ENCODE data around the gene GMPPB.

The GMPPB gene

DNA sequence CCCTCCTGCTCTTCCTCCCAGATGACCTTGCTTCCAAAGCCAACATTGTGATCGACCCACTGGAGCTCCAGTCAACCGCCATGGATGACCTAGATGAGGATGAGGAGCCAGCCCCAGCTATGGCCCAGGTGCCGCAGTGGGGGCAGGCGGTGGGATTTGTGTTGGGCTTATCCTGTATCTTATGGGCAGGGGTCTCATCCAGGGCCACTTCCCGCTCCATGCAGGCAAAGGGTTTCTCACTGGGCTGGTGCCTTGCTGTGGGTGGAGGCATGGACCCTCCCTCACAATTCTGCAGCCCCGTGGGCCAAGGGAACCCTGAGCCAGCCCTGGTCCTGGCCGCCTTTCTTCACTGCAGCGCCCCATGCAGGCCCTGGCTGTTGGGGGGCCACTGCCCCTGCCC, 19.1 kb downstream of the GMPPB start:
- Histone ChIP-seq H3K9ac (ENCODE audit: insufficient read length, low read depth) (no peak overlapping the region), H3K4me3 (ENCODE audit: insufficient read length, low read depth) (no peak overlapping the region), H3K9me3 (ENCODE audit: insufficient read depth, low read length) (no peaks in the 10 kb centered on the region), H3K36me3 (ENCODE audit: insufficient read depth, insufficient read length, low read length) (peaks cover 75% of the 10 kb centered on the region), H3K27me3 (ENCODE audit: insufficient read depth, insufficient read length) (no peaks in the 10 kb centered on the region), H3K4me1 (ENCODE audit: insufficient read depth, insufficient read length) (peaks cover 22% of the 10 kb centered on the region)
- DNase-seq (ENCODE audit: low read depth, low spot score), result no peak
- TF ChIP-seq ZNF274 (IDR thresholded peaks at IDR 0.05; ENCODE audit: low read depth, low read length) (no peak), SUZ12 (IDR thresholded peaks at IDR 0.05; ENCODE audit: extremely low read depth, insufficient read depth, insufficient read length) (no peak), YY1 (IDR thresholded peaks at IDR 0.05; ENCODE audit: insufficient read depth, insufficient read length) (no peak)

DNA sequence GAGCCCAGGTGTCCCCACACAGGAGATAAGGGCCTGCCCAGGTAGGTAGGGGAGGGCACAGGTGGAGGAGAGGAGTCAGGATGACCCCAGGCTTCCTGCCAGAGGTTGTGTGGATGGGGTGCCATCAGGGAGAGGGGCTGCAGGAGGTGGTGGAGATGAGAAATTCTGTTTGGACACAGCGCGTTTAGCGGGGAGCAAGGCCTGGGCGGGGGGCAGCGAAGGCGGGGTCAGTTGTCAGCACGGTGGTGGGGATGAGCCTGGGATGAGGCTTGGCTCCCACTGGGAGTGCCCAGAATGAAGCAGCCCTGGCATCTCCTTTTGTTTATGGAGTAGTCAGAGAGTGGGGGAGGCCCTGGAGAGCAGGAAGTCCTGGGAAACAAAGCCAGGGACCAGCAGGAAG, 19.8 kb downstream of the GMPPB start:
- Histone ChIP-seq H3K36me3 (ENCODE audit: insufficient read depth, insufficient read length, low read length) (peaks cover 75% of the 10 kb centered on the region), H3K9ac (ENCODE audit: insufficient read length, low read depth) (peak overlapping the region; percentile 46), H3K9me3 (ENCODE audit: insufficient read depth, low read length) (no peaks in the 10 kb centered on the region), H3K4me3 (ENCODE audit: insufficient read length, low read depth) (no peak overlapping the region), H3K27me3 (ENCODE audit: insufficient read depth, insufficient read length) (no peaks in the 10 kb centered on the region), H3K4me1 (ENCODE audit: insufficient read depth, insufficient read length) (peaks cover 25% of the 10 kb centered on the region)
- no peak for DNase-seq (ENCODE audit: low read depth, low spot score)
- TF ChIP-seq YY1 (IDR thresholded peaks at IDR 0.05; ENCODE audit: insufficient read depth, insufficient read length) (no peak), SUZ12 (IDR thresholded peaks at IDR 0.05; ENCODE audit: extremely low read depth, insufficient read depth, insufficient read length) (no peak), ZNF274 (IDR thresholded peaks at IDR 0.05; ENCODE audit: low read depth, low read length) (no peak)

DNA sequence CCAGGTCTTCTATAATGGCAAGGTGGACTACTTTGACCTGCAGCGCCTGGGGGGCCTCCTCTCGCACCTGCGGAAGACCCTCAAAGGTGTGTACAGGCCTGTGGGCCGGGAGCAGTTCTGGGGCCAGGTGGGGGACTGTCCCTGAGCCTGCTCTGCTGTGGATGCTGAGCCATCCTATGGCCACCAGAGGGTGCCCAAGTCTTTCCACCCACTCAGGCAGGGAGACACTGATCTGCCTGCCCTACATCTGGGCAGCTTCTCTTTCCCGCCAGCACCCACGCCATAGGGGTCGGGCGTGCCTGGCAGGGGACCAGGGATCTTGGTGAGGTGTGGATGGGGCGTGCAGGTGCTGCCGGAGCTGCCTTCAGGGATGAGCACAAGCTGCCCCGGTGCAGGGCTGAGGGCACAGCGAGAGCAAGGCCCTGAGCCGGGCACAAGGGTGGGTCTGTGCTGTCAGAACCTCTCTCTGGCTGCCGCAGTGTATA, 20.3 kb downstream of the GMPPB start:
- no peak for DNase-seq (ENCODE audit: low read depth, low spot score)
- peak overlapping the region; percentile 46 for H3K9ac ChIP-seq (ENCODE audit: insufficient read length, low read depth)
- no peaks in the 10 kb centered on the region for H3K27me3 ChIP-seq (ENCODE audit: insufficient read depth, insufficient read length)
- no peak overlapping the region for H3K4me3 ChIP-seq (ENCODE audit: insufficient read length, low read depth)
- peaks cover 80% of the 10 kb centered on the region for H3K36me3 ChIP-seq (ENCODE audit: insufficient read depth, insufficient read length, low read length)
- H3K9me3 ChIP-seq (ENCODE audit: insufficient read depth, low read length), result no peaks in the 10 kb centered on the region
- TF ChIP-seq YY1 (IDR thresholded peaks at IDR 0.05; ENCODE audit: insufficient read depth, insufficient read length) (no peak), ZNF274 (IDR thresholded peaks at IDR 0.05; ENCODE audit: low read depth, low read length) (no peak), SUZ12 (IDR thresholded peaks at IDR 0.05; ENCODE audit: extremely low read depth, insufficient read depth, insufficient read length) (no peak)
- peaks cover 29% of the 10 kb centered on the region for H3K4me1 ChIP-seq (ENCODE audit: insufficient read depth, insufficient read length)

DNA sequence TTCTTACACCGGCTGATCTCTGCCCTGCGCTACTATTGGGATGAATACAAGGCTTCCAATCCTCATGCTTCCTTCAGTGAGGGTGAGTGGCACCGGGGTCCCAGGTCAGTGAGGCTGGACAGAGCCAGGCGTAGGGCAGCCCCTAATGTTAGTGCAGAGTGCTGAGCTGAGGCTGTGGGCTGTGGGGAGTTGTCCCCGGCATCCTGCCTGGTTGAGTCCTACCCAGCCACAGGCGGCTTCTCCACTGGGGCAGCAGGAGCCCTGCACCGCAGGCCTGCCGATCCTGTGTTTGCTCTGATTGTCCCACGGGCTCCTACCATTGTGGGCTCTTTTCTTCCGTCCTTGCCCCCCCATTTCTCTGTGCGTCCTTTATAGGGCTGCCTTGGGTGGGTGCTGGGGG, 21.1 kb downstream of the GMPPB start:
- no peak for TF ChIP-seq YY1 (IDR thresholded peaks at IDR 0.05; ENCODE audit: insufficient read depth, insufficient read length)
- no peak for TF ChIP-seq SUZ12 (IDR thresholded peaks at IDR 0.05; ENCODE audit: extremely low read depth, insufficient read depth, insufficient read length)
- TF ChIP-seq ZNF274 (IDR thresholded peaks at IDR 0.05; ENCODE audit: low read depth, low read length), result no peak
- Histone ChIP-seq H3K4me1 (ENCODE audit: insufficient read depth, insufficient read length) (peaks cover 29% of the 10 kb centered on the region), H3K36me3 (ENCODE audit: insufficient read depth, insufficient read length, low read length) (peaks cover 84% of the 10 kb centered on the region), H3K27me3 (ENCODE audit: insufficient read depth, insufficient read length) (no peaks in the 10 kb centered on the region), H3K9me3 (ENCODE audit: insufficient read depth, low read length) (no peaks in the 10 kb centered on the region), H3K9ac (ENCODE audit: insufficient read length, low read depth) (no peak overlapping the region), H3K4me3 (ENCODE audit: insufficient read length, low read depth) (no peak overlapping the region)
- DNase-seq (ENCODE audit: low read depth, low spot score), result no peak

DNA sequence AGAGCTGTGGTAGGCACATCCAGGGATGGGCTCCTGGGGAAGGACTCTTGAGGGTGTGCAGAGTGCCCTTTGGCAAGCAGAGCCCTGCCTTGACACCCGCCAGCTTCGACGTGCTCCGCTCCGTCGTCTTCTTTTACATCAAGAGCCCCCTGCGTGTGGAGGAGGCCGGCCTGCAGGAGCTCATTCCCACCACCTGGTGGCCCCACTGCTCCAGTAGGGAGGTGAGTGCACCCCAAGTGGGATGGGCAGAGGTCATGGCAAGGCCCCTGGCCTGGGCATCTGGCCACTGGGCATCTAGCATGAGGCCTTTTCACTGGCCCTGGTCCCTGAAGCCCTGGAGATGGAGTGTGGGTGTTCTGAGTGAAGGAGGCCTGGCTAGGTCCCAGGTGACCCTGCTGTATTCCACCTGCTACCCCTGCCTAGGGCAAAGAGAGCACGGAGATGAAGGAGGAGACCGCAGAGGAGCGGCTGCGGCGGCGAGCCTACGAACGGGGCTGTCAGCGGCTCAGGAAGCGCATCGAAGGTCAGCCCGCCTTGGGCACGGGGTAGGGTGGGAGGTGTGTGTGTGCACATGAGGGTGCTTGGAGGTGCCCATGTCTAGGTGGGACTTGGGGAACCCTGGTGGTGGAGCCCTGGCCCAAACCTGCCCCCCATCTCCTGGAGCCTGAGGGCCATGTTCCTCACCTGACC, 22.2 kb downstream of the GMPPB start:
- TF ChIP-seq YY1 (IDR thresholded peaks at IDR 0.05; ENCODE audit: insufficient read depth, insufficient read length) (no peak), ZNF274 (IDR thresholded peaks at IDR 0.05; ENCODE audit: low read depth, low read length) (no peak), SUZ12 (IDR thresholded peaks at IDR 0.05; ENCODE audit: extremely low read depth, insufficient read depth, insufficient read length) (no peak)
- Histone ChIP-seq H3K9ac (ENCODE audit: insufficient read length, low read depth) (peak overlapping the region; percentile 39), H3K9me3 (ENCODE audit: insufficient read depth, low read length) (no peaks in the 10 kb centered on the region), H3K4me1 (ENCODE audit: insufficient read depth, insufficient read length) (peaks cover 27% of the 10 kb centered on the region), H3K36me3 (ENCODE audit: insufficient read depth, insufficient read length, low read length) (peaks cover 85% of the 10 kb centered on the region), H3K4me3 (ENCODE audit: insufficient read length, low read depth) (no peak overlapping the region), H3K27me3 (ENCODE audit: insufficient read depth, insufficient read length) (no peaks in the 10 kb centered on the region)
- no peak for DNase-seq (ENCODE audit: low read depth, low spot score)

DNA sequence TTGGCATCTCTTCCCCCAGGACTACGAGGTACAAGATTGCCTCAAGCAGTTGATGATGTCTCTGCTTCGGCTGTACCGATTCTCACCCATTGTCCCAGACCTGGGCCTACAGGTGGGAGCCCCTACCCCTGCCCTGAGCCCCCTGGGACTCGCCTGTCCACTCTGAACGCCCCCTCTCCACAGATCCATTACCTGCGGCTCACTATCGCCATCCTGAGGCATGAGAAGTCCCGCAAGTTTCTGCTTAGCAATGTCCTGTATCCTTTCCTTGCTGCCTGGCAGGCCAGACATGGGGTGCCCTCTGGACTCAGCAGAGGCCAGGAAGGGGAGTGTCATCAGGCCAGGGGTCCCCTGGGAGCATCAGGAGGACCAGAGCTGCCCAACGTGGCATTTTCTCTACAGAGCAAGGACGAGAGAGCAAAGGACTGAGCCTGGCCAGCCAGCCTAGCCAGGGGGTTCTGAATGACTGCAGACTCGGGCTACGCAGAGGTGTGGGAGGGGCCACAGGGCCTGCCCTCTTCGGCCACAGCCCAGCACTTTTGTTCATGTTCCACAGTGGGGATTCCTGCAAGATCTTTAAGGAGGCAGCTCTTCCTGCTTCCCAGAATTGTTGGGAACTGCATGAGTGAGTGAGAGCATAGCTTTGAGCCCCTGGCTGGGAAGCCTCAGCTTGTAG, 23.2 kb downstream of the GMPPB start:
- H3K4me3 ChIP-seq (ENCODE audit: insufficient read length, low read depth), result no peak overlapping the region
- peaks cover 76% of the 10 kb centered on the region for H3K36me3 ChIP-seq (ENCODE audit: insufficient read depth, insufficient read length, low read length)

DNA sequence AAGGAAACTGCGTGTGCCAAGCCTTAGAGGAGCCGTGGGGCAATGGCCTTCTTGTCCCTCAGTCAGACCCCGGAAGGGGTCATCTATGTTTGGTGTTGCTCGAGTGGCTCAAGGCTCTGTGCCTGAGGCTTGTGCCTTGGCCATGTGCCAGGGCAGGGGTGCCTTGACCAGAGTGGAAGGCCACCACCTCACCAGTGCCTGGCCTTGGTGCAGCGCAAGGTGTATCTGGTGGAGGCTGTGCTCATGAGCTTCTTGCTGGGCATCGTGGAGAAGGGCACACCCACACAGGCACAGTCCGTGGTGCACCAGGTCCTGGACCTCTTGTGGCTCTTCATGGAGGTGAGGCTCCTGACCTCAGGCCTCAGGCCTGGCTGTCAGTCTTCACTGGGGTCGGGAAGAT, 23.7 kb downstream of the GMPPB start:
- Histone ChIP-seq H3K9me3 (ENCODE audit: insufficient read depth, low read length) (no peaks in the 10 kb centered on the region), H3K4me1 (ENCODE audit: insufficient read depth, insufficient read length) (peaks cover 24% of the 10 kb centered on the region), H3K36me3 (ENCODE audit: insufficient read depth, insufficient read length, low read length) (peaks cover 70% of the 10 kb centered on the region), H3K4me3 (ENCODE audit: insufficient read length, low read depth) (no peak overlapping the region), H3K9ac (ENCODE audit: insufficient read length, low read depth) (no peak overlapping the region), H3K27me3 (ENCODE audit: insufficient read depth, insufficient read length) (no peaks in the 10 kb centered on the region)
- TF ChIP-seq SUZ12 (IDR thresholded peaks at IDR 0.05; ENCODE audit: extremely low read depth, insufficient read depth, insufficient read length) (no peak), ZNF274 (IDR thresholded peaks at IDR 0.05; ENCODE audit: low read depth, low read length) (no peak), YY1 (IDR thresholded peaks at IDR 0.05; ENCODE audit: insufficient read depth, insufficient read length) (no peak)
- no peak for DNase-seq (ENCODE audit: low read depth, low spot score)

More for the DNA sequence above, 23.2 kb downstream of the GMPPB start:
- Histone ChIP-seq H3K27me3 (ENCODE audit: insufficient read depth, insufficient read length) (no peaks in the 10 kb centered on the region), H3K9ac (ENCODE audit: insufficient read length, low read depth) (peak overlapping the region; percentile 39), H3K9me3 (ENCODE audit: insufficient read depth, low read length) (no peaks in the 10 kb centered on the region), H3K4me1 (ENCODE audit: insufficient read depth, insufficient read length) (peaks cover 24% of the 10 kb centered on the region)
- TF ChIP-seq SUZ12 (IDR thresholded peaks at IDR 0.05; ENCODE audit: extremely low read depth, insufficient read depth, insufficient read length) (no peak), YY1 (IDR thresholded peaks at IDR 0.05; ENCODE audit: insufficient read depth, insufficient read length) (no peak), ZNF274 (IDR thresholded peaks at IDR 0.05; ENCODE audit: low read depth, low read length) (no peak)
- no peak for DNase-seq (ENCODE audit: low read depth, low spot score)
